Bronchial epithelial cell (primary cell): ENCODE results near the gene CCDC106. TPM values are rescaled to one million over a fixed set of nuclear protein-coding genes. Genes with fewer than 3 reads are reported as not detected.

Source experiments
- DNase-seq: peaks from one replicate; pipeline ENCODE4 v3.0.0-alpha.2; 2010; ENCODE audit warnings: low read depth
- FAIRE-seq: peaks from 2 replicates; lab custom pipeline; 2011; peaks lifted over from hg19 to GRCh38; lab: Jason Lieb, UNC
- H3K27me3 ChIP-seq: 2 replicates; pipeline ENCODE4 v1.5.1; 2011; ENCODE audit warnings: low read length; ENCODE audit not compliant: control insufficient read depth, insufficient read depth
- H3K36me3 ChIP-seq: 2 replicates; pipeline ENCODE4 v1.5.1; 2011; ENCODE audit warnings: low read length; ENCODE audit not compliant: control insufficient read depth, insufficient read depth
- H3K4me3 ChIP-seq: 2 replicates; pipeline ENCODE4 v1.5.1; 2011; ENCODE audit warnings: mild to moderate bottlenecking, low read depth, low read length, control low read depth
- CTCF ChIP-seq: IDR thresholded peaks from 2 replicates; pipeline ENCODE4 v1.5.1; 2011; ENCODE audit warnings: mild to moderate bottlenecking, moderate library complexity, low read length, control low read depth, inconsistent platforms; ENCODE audit not compliant: insufficient read depth, severe bottlenecking
- total RNA-seq: library from RNA; depleted of rRNA; stranded (reverse); fragments of >200 nt; gene quantifications from 2 replicates; pipeline ENCODE4 v1.2.1, GENCODE V29; 2014

The CCDC106 gene
- total RNA-seq, 1 donor from 2014 or later: 2.9 TPM

GRCh38 chr19:55640043-55640576, 7.9 kb upstream of the CCDC106 start:
- Histone ChIP-seq H3K4me3 (peak overlapping the region; percentile 50), H3K36me3 (peaks cover 3% of the 10 kb centered on the region), H3K27me3 (no peaks in the 10 kb centered on the region)
- DNase-seq: no peak
- no peak for FAIRE-seq
- peak; percentile 74 for TF ChIP-seq CTCF

GRCh38 chr19:55640577-55641425, 7.2 kb upstream of the CCDC106 start, which contains the start of gene ZNF580:
Gene ZNF580, plus strand, starts transcription at chr19:55641002. Its CDS starts 1,507 bp downstream, at chr19:55642509.
- no peak for FAIRE-seq
- TF ChIP-seq CTCF: no peak
- DNase-seq: no peak
- H3K36me3 ChIP-seq: peaks cover 3% of the 10 kb centered on the region
- H3K4me3 ChIP-seq: peak within 1 kb of the TSS; percentile 50
- H3K27me3 ChIP-seq: no peaks in the 10 kb centered on the region

- no peaks in the 10 kb centered on the region for H3K27me3 ChIP-seq
- H3K36me3 ChIP-seq: peaks cover 3% of the 10 kb centered on the region
- DNase-seq: no peak
- H3K4me3 ChIP-seq: peak overlapping the region; percentile 50
- FAIRE-seq: no peak
- no peak for TF ChIP-seq CTCF
These were observed 6.4 kb upstream of the CCDC106 start for GRCh38 chr19:55641426-55642152.

GRCh38 chr19:55642153-55643002, 5.6 kb upstream of the CCDC106 start:
- Histone ChIP-seq H3K36me3 (peaks cover 3% of the 10 kb centered on the region), H3K4me3 (peak overlapping the region; percentile 50), H3K27me3 (no peaks in the 10 kb centered on the region)
- FAIRE-seq (no peak), DNase-seq (no peak)
- no peak for TF ChIP-seq CTCF
